Measurements from ENCODE around the gene CSNK1G1. TPM values are rescaled to one million over a fixed set of nuclear protein-coding genes. Genes with fewer than 3 reads are reported as not detected.

Gene CSNK1G1
- total and polyA plus RNA-seq, 2 of the 8 experiments (the other 6 are each of a cell fraction or from before 2014, with no cell fraction given) = 6.0 to 12.9 TPM

DNA sequence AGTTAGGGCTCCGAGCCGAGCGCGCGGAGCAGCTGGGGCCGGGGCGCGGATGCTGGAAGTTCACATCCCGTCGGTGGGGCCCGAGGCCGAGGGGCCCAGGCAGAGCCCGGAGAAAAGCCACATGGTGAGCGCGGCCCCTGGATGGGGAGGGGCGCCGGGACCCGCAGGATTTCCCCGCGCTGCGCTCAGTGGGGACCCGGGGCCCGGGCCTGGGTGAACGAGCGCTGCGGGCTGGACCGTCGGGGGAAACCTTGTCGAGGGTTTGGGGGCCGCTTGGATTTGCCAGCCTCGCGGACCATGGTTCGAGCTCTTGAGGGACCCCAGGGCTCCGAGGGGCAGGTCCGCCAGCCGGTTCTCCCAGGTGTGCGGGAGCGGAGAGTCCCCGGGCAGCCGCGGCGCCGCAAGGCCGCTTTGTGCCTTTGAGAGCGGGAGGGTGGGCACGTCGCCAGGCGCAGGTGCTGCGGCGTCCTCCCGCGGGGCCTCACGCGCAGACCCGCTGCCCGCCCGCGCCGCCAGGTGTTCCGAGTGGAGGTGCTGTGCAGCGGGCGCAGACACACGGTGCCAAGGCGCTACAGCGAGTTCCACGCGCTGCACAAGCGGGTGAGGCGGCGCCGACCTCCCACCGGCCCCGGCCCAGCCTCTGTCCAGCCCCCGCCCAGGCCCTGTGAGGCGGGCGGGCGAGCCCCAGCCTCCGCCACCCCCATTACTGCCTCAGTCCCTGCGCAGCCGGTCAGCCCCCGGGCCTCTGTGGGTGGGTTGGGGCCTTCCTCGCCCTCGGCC is 204.1 kb downstream of the CSNK1G1 start, which contains the start of gene SNX22:
TSS of gene SNX22 (plus strand) at position 5 of the 780 bp plus-strand sequence. CDS start at position 50, 45 bp downstream.
- Histone ChIP-seq H2AK5ac (ENCODE audit: low read depth, low read length) (no peak within 1 kb of the TSS), H3K27ac (ENCODE audit: low read depth, low read length) (no peak within 1 kb of the TSS), H3K23me2 (ENCODE audit: low read depth, low read length) (peaks cover 9% of the 10 kb centered on the region; the same call in 1 of the 2 replicates), H2BK20ac (ENCODE audit: low read length) (no peak within 1 kb of the TSS), H3K9me3 (ENCODE audit: insufficient read depth in 2 of 2, low read depth in 1 of 2, low read length in 1 of 2) (no peaks in the 10 kb centered on the region), H3K23ac (ENCODE audit: insufficient read length) (no peak within 1 kb of the TSS), H2AFZ (ENCODE audit: low read length) (peak within 1 kb of the TSS; percentile 99; the same call in 1 of the 2 replicates), H4K5ac (ENCODE audit: insufficient read length, low read depth, low read length) (no peak within 1 kb of the TSS), H3K4me2 (ENCODE audit: insufficient read depth in 1 of 2, low read depth in 2 of 2, low read length in 2 of 2) (peak within 1 kb of the TSS; percentile 61 to 99), H3K18ac (ENCODE audit: extremely low read depth, low read length) (peak within 1 kb of the TSS; percentile 71), H3K14ac (ENCODE audit: insufficient read length) (no peak within 1 kb of the TSS), H3K27me3 (replicated peaks in 1 of 4; ENCODE audit: control insufficient read depth in 3 of 4, extremely low read depth in 1 of 4, insufficient read depth in 3 of 4, low read length in 3 of 4) (peaks cover 0 to 18% (median 14%) of the 10 kb centered on the region in 4 experiments; a peak in 5 of 7 replicates), H3K79me1 (ENCODE audit: low read depth, low read length) (no peaks in the 10 kb centered on the region), H2BK12ac (ENCODE audit: low read depth, low read length) (no peak within 1 kb of the TSS), H2BK5ac (ENCODE audit: low read depth, low read length) (no peak within 1 kb of the TSS), H3K4me3 (ENCODE audit: extremely low read depth in 1 of 4, insufficient read depth in 2 of 4, low read depth in 3 of 4, low read length in 4 of 4) (peak within 1 kb of the TSS; percentile 54 to 93 (median 74)), H2BK15ac (ENCODE audit: low read length) (peak within 1 kb of the TSS; percentile 92; the same call in 1 of the 2 replicates), H3K36me3 (ENCODE audit: control insufficient read depth in 2 of 4, insufficient read depth in 4 of 4, low read length in 3 of 4) (peaks cover 11 to 21% (median 15%) of the 10 kb centered on the region in 4 experiments; a peak in 7 of 8 replicates), H4K20me1 (replicated peaks in 1 of 2; ENCODE audit: control insufficient read depth in 1 of 2, insufficient read depth in 2 of 2, low read length in 2 of 2) (peaks cover 10 to 12% of the 10 kb centered on the region in 2 experiments), H3K4me1 (replicated peaks in 1 of 4; ENCODE audit: control insufficient read depth in 3 of 4, insufficient read depth in 4 of 4, low read length in 3 of 4) (peaks cover 0 to 12% (median 8%) of the 10 kb centered on the region in 4 experiments; a peak in 6 of 7 replicates), H2BK120ac (replicated peaks; ENCODE audit: low read depth, low read length) (no peak within 1 kb of the TSS), H3K79me2 (ENCODE audit: control insufficient read depth in 1 of 2, insufficient read depth in 2 of 2, low read length in 2 of 2) (no peaks in the 10 kb centered on the region), H3K9ac (replicated peaks in 1 of 4; ENCODE audit: extremely low read depth in 1 of 4, low read depth in 3 of 4, low read length in 3 of 4) (peak within 1 kb of the TSS in 3 of 4 experiments; percentile 20 to 89 (median 46); a peak in 4 of 7 replicates), H4K91ac (replicated peaks; ENCODE audit: insufficient read length, low read length) (no peak within 1 kb of the TSS), H3K56ac (replicated peaks; ENCODE audit: insufficient read length, low read depth, low read length) (peak within 1 kb of the TSS; percentile 27), H4K8ac (ENCODE audit: extremely low read depth, insufficient read depth, low read length) (peak within 1 kb of the TSS; percentile 41), H3K4ac (replicated peaks; ENCODE audit: insufficient read length, low read depth, low read length) (no peak within 1 kb of the TSS)
- DNase-seq (ENCODE audit: low read depth in 1 of 2, low spot score in 2 of 2) (peak in 1 of 2 experiments; percentile 78), FAIRE-seq (no peak)
- POLR2A ChIA-PET (ENCODE audit: partially characterized antibody) = interaction anchor here (0.6 to 3.0 kb wide), 5 partner anchors 11 to 534 kb away, joined by 3 to 34 read pairs (median 4); partner anchors contain the start of genes CIAO2A and PPIB
- WGBS, 2 experiments (ENCODE audit: extremely low coverage in 1 of 2, insufficient coverage in 1 of 2, insufficient read length in 1 of 2, insufficient replicate concordance in 2 of 2, low coverage in 1 of 2, low lambda C conversion rate in 2 of 2, missing lambda C conversion rate in 1 of 2) = 1% methylated on average over 45 of the region's 83 CpGs; no CpG with 5 or more reads in 1 of the 2 experiments
- CTCF ChIA-PET (ENCODE audit: partially characterized antibody) = interaction anchor here (0.6 to 3.2 kb wide), 4 partner anchors 10 to 374 kb away, joined by 3 to 23 read pairs (median 8); partner anchors contain the start of gene PPIB
- TF ChIP-seq SP1 (IDR thresholded peaks at IDR 0.05; ENCODE audit: low read depth, low read length) (no peak), SIRT6 (IDR thresholded peaks at IDR 0.05; ENCODE audit: low read length) (no peak), YY1 (IDR thresholded peaks at IDR 0.05; ENCODE audit: low read depth, low read length) (no peak), BRCA1 (IDR thresholded peaks at IDR 0.05; ENCODE audit: low read depth, low read length) (no peak), SRF (IDR thresholded peaks at IDR 0.05; ENCODE audit: low read depth, low read length) (no peak), TEAD4 (IDR thresholded peaks at IDR 0.05; ENCODE audit: low read depth, low read length) (no peak), ASH2L (IDR thresholded peaks at IDR 0.05; ENCODE audit: low read length) (no peak), BACH1 (IDR thresholded peaks at IDR 0.05; ENCODE audit: low read length) (no peak), E2F6 (IDR thresholded peaks at IDR 0.05) (no peak; the same call in 1 of the 2 replicates), EZH2 (IDR thresholded peaks at IDR 0.05; ENCODE audit: low read depth, low read length, severe bottlenecking) (peak; percentile 51), KDM5A (IDR thresholded peaks at IDR 0.05; ENCODE audit: low read length) (no peak), PHF8 (conservative IDR thresholded peaks at IDR 0.05; ENCODE audit: low read depth, low read length) (peak; percentile 74)
